Measurements from ENCODE around the gene PWWP2B. TPM values are rescaled to one million over a fixed set of nuclear protein-coding genes. Genes with fewer than 3 reads are reported as not detected.

The PWWP2B gene
- total and polyA plus RNA-seq, 2 of the 4 experiments (the other 2 are of a cell fraction), result 1.7 to 2.2 TPM

DNA sequence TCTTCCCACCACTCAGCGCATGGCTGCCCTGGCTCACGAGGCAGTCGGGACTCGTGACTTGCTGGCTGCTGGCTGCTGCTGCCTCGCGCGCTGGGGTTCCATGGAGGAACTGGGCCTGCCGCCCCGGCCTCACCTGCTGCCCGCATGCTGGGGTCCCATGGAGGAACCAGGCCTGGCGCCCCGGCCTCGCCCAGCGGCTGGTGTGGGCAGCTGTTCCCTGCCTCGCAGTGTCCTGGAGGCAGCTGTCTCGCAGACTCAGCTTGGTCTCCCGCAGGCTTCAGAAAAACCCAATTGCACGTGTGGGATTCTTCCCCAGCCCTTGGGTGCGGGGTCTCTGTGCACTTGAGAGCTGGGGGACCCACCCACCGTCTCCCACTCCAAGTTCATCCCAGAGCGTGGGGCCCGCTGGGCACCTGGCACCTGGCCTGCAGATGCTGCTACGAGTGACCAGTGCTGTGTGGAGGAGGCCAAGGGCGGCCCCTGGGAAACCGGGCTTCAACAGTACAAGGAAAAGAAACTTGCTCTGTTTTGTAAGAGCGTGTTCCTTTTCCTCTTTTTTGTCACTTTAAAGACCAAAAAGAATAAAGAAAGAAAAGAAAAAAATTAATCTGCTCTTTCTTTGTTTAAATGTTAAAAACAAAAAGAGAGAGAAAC is 20.4 kb downstream of the PWWP2B start:
- Histone ChIP-seq H4K20me1 (ENCODE audit: insufficient read depth, low read length) (peaks cover 6% of the 10 kb centered on the region), H3K9ac (ENCODE audit: low read depth, low read length) (no peak overlapping the region), H3K27ac (ENCODE audit: insufficient read depth, low read length) (no peak overlapping the region), H3K9me3 (ENCODE audit: control insufficient read depth, insufficient read depth, low read length) (no peaks in the 10 kb centered on the region), H3K4me1 (ENCODE audit: control insufficient read depth, insufficient read depth, low read length) (peaks cover 9% of the 10 kb centered on the region), H3K79me1 (ENCODE audit: low read depth in 1 of 2, low read length in 2 of 2) (peaks cover 0 to 9% of the 10 kb centered on the region in 2 experiments; a peak in 2 of 4 replicates), H2AK9ac (replicated peaks; ENCODE audit: low read depth, low read length, poor library complexity) (no peak overlapping the region), H3K14ac (replicated peaks; ENCODE audit: low read depth, low read length) (no peak overlapping the region), H2AK5ac (ENCODE audit: low read depth, low read length) (no peak overlapping the region), H2BK120ac (ENCODE audit: low read depth, low read length) (no peak overlapping the region), H2BK20ac (ENCODE audit: low read depth, low read length) (no peak overlapping the region), H4K91ac (ENCODE audit: insufficient read depth, low read depth, low read length) (no peak overlapping the region), H2BK5ac (ENCODE audit: low read depth, low read length, poor library complexity, severe bottlenecking) (no peak overlapping the region), H2AFZ (replicated peaks; ENCODE audit: low read length, poor library complexity) (no peak overlapping the region), H3K4me3 (ENCODE audit: insufficient read depth, low read depth, low read length) (no peak overlapping the region), H3K56ac (ENCODE audit: extremely low read depth, insufficient read depth, low read length) (no peak overlapping the region), H4K8ac (ENCODE audit: low read depth in 2 of 2, low read length in 2 of 2) (no peak overlapping the region), H3K18ac (ENCODE audit: low read depth, low read length) (no peak overlapping the region), H3K36me3 (ENCODE audit: control insufficient read depth, insufficient read depth, low read length) (no peaks in the 10 kb centered on the region), H3K23ac (ENCODE audit: low read depth, low read length) (no peak overlapping the region), H3K4me2 (ENCODE audit: low read depth, low read length) (no peak overlapping the region), H2BK15ac (ENCODE audit: low read depth, low read length) (no peak overlapping the region), H3K9me1 (ENCODE audit: insufficient read depth, low read length) (peaks cover 9% of the 10 kb centered on the region), H3K27me3 (ENCODE audit: control insufficient read depth, insufficient read depth, low read length) (no peaks in the 10 kb centered on the region), H4K5ac (ENCODE audit: low read depth, low read length) (no peak overlapping the region), H3K4ac (ENCODE audit: low read depth, low read length) (no peak overlapping the region)
- intact Hi-C loops (cut with micrococcal nuclease), result no loop called here
- POLR2A ChIA-PET (ENCODE audit: unreplicated experiment), result no interaction called here
- no TSS peak for BruUV-seq (replicated peaks)
- no peak for TF ChIP-seq MAZ (IDR thresholded peaks at IDR 0.05; ENCODE audit: borderline replicate concordance, low read depth, low read length)
- no peak for TF ChIP-seq RCOR1 (IDR thresholded peaks at IDR 0.05; ENCODE audit: insufficient replicate concordance, low read length)
- no peak for TF ChIP-seq CHD1 (IDR thresholded peaks at IDR 0.05; ENCODE audit: low read depth, low read length)
- TF ChIP-seq CEBPB (IDR thresholded peaks at IDR 0.05; ENCODE audit: low read depth, low read length), result no peak
- WGBS, 2 experiments (ENCODE audit: extremely low coverage in 2 of 2, insufficient read length in 1 of 2), result 90% methylated on average over 13 of the region's 26 CpGs; no CpG with 5 or more reads in 1 of the 2 experiments
- CTCF ChIA-PET, result no interaction called here
- dilution Hi-C loops (cut with HindIII; ENCODE audit: low sequenced_read_pairs, unreplicated experiment), result no loop called here
- no peak for DNase-seq
- ATAC-seq (ENCODE audit: low read depth), result no peak
- in situ Hi-C loops (cut with MboI; ENCODE audit: low sequenced_read_pairs), result no loop called here

All from IMR-90 (cell line).